Measurements from ENCODE around the gene PRDM11.

The PRDM11 gene

DNA sequence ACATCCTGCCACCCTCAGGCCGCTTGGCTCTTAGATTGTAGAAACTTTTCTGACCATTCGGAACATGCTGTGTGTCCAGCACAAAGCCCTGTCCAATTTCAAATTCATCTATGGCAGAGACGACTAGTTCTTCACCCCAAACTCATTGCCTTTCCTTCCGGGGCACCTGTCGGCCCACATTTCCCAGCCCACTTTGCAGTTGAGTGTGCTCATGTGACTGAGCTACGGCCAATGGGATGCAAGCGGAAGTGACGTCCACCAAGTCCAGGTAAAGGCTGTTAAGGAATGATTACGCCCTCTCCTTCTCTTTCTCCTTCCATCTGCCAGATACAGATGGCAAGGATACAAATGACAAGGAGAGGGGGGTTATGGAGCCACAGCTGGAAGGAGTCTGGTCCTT, 107.2 kb downstream of the PRDM11 start:
- no peaks in the 10 kb centered on the region for H4K20me1 ChIP-seq (ENCODE audit: insufficient read depth)
- H3K79me2 ChIP-seq (ENCODE audit: insufficient read depth, low read depth), result no peaks in the 10 kb centered on the region
- no peaks in the 10 kb centered on the region for H3K4me1 ChIP-seq (ENCODE audit: low read depth, poor library complexity, severe bottlenecking)
- no peak overlapping the region for H2AFZ ChIP-seq (ENCODE audit: low read depth)
- H3K36me3 ChIP-seq (ENCODE audit: insufficient read depth), result no peaks in the 10 kb centered on the region
- H3K27me3 ChIP-seq (ENCODE audit: insufficient read depth, low read depth), result no peaks in the 10 kb centered on the region
- H3K9ac ChIP-seq, result no peak overlapping the region
- TF ChIP-seq, protein P1, sequence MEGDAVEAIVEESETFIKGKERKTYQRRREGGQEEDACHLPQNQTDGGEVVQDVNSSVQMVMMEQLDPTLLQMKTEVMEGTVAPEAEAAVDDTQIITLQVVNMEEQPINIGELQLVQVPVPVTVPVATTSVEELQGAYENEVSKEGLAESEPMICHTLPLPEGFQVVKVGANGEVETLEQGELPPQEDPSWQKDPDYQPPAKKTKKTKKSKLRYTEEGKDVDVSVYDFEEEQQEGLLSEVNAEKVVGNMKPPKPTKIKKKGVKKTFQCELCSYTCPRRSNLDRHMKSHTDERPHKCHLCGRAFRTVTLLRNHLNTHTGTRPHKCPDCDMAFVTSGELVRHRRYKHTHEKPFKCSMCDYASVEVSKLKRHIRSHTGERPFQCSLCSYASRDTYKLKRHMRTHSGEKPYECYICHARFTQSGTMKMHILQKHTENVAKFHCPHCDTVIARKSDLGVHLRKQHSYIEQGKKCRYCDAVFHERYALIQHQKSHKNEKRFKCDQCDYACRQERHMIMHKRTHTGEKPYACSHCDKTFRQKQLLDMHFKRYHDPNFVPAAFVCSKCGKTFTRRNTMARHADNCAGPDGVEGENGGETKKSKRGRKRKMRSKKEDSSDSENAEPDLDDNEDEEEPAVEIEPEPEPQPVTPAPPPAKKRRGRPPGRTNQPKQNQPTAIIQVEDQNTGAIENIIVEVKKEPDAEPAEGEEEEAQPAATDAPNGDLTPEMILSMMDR (conservative IDR thresholded peaks at IDR 0.05; ENCODE audit: low read depth, low read length), result no peak
- no peak overlapping the region for H3K27ac ChIP-seq
- no peak overlapping the region for H3K4me3 ChIP-seq (IDR thresholded peaks at IDR 0.05; ENCODE audit: insufficient read depth, low read depth, low read length)
- H3K4me2 ChIP-seq, result no peak overlapping the region

DNA sequence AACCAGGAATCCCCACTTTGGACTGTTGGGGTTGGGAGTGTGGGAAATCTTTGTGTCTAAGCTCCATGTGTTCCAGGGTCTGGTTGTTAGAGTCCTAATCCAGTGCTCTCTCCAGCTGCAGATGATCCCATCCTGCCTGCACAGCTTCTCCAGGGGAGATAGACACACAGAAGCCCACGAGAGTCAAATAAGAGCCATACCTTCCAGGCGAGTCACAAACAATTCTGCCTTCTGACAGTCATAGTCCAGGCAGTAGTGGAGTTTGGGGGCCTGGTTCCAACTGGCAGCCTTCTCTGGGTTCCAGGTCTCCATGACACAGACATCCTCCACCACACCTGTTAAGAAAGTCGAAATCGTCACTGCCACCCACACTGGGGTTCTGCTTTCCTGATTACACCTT, 107.6 kb downstream of the PRDM11 start:
- TF ChIP-seq, protein P1 (conservative IDR thresholded peaks at IDR 0.05; ENCODE audit: low read depth, low read length), result no peak
- Histone ChIP-seq H3K9ac (no peak overlapping the region), H3K27me3 (ENCODE audit: insufficient read depth, low read depth) (no peaks in the 10 kb centered on the region), H3K36me3 (ENCODE audit: insufficient read depth) (no peaks in the 10 kb centered on the region), H4K20me1 (ENCODE audit: insufficient read depth) (no peaks in the 10 kb centered on the region), H3K4me3 (IDR thresholded peaks at IDR 0.05; ENCODE audit: insufficient read depth, low read depth, low read length) (no peak overlapping the region), H3K4me1 (ENCODE audit: low read depth, poor library complexity, severe bottlenecking) (no peaks in the 10 kb centered on the region), H3K4me2 (no peak overlapping the region), H3K27ac (no peak overlapping the region), H2AFZ (ENCODE audit: low read depth) (no peak overlapping the region), H3K79me2 (ENCODE audit: insufficient read depth, low read depth) (no peaks in the 10 kb centered on the region)

DNA sequence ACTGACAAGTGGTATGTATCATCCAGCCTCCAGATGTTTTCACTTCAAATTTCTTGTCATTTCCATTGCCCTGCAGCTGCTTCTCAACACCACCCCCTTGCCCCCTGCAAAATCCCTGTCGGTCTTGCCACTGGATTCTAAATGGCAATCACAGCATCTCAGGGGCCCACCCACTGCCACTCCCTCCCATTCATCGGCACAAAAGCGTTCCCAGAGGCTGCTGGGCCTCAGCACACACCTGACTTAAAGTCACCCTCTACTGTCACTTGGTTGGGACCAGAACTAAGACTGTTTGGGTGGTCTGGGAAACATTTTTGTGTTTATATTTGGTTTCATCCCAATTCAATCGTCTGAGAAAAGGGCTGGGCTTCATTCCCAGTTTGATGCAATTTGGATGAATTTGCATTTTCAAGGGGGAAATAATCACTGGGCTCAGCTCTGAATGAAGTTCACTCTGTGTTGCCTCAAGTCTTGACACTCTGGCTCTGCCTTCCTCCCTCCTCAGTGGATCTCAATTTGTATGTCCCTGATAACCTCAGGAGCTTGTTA, 112.6 kb downstream of the PRDM11 start:
- Histone ChIP-seq H3K9ac (no peak overlapping the region), H3K4me2 (no peak overlapping the region), H3K27ac (no peak overlapping the region), H3K4me1 (ENCODE audit: low read depth, poor library complexity, severe bottlenecking) (no peaks in the 10 kb centered on the region), H4K20me1 (ENCODE audit: insufficient read depth) (no peaks in the 10 kb centered on the region), H3K27me3 (ENCODE audit: insufficient read depth, low read depth) (no peaks in the 10 kb centered on the region), H3K79me2 (ENCODE audit: insufficient read depth, low read depth) (no peaks in the 10 kb centered on the region), H2AFZ (ENCODE audit: low read depth) (no peak overlapping the region), H3K4me3 (IDR thresholded peaks at IDR 0.05; ENCODE audit: insufficient read depth, low read depth, low read length) (no peak overlapping the region), H3K36me3 (ENCODE audit: insufficient read depth) (no peaks in the 10 kb centered on the region)
- TF ChIP-seq, protein P1 (conservative IDR thresholded peaks at IDR 0.05; ENCODE audit: low read depth, low read length), result no peak

DNA sequence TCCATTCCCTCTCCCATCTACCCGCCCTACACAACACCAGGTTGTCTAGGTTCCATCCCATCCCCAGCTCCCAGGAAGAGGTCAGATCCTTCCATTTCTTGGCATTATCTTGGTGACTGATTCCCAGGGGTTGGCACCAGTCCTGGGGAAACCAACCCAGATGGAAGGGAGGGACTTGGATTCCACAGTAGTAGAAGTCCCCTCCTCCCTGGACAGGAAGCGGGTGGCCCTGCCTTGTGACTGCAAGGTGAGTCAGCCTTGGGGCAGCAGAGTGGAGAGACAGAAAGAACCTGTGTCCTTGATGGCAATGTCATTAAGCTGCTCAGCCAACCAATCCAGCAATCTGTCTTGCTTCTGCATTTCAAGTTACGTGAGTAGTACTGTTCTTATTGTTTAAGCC, 113.2 kb downstream of the PRDM11 start:
- TF ChIP-seq, protein P1 (conservative IDR thresholded peaks at IDR 0.05; ENCODE audit: low read depth, low read length), result no peak
- Histone ChIP-seq H3K4me3 (IDR thresholded peaks at IDR 0.05; ENCODE audit: insufficient read depth, low read depth, low read length) (no peak overlapping the region), H2AFZ (ENCODE audit: low read depth) (no peak overlapping the region)

More for the DNA sequence above, 113.2 kb downstream of the PRDM11 start:
- no peak overlapping the region for H3K27ac ChIP-seq
- H3K36me3 ChIP-seq (ENCODE audit: insufficient read depth), result no peaks in the 10 kb centered on the region
- no peaks in the 10 kb centered on the region for H3K79me2 ChIP-seq (ENCODE audit: insufficient read depth, low read depth)
- no peaks in the 10 kb centered on the region for H3K27me3 ChIP-seq (ENCODE audit: insufficient read depth, low read depth)
- no peak overlapping the region for H3K4me2 ChIP-seq
- no peaks in the 10 kb centered on the region for H3K4me1 ChIP-seq (ENCODE audit: low read depth, poor library complexity, severe bottlenecking)
- H4K20me1 ChIP-seq (ENCODE audit: insufficient read depth), result no peaks in the 10 kb centered on the region
- H3K9ac ChIP-seq, result no peak overlapping the region

All from KMS-11 (cell line).